LNCaP clone FGC (cell line): Measurements from ENCODE around the gene GALNT1.

ENCODE experiments used
- DNase-seq: peaks from one replicate; pipeline ENCODE4 v3.0.0-alpha.2; 2011; ENCODE audit warnings: low read depth
- H3K4me3 ChIP-seq: 2 replicates; pipeline ENCODE4 v1.5.1; 2011; ENCODE audit warnings: mild to moderate bottlenecking, low read depth, low read length, control low read depth
- TF ChIP-seq, protein P1 (sequence below): IDR thresholded peaks from 2 replicates; pipeline ENCODE4 v1.5.1; 2012; ENCODE audit warnings: mild to moderate bottlenecking; ENCODE audit not compliant: control insufficient read depth, insufficient read depth; ENCODE audit errors: extremely low read depth

GALNT1 gene

DNA sequence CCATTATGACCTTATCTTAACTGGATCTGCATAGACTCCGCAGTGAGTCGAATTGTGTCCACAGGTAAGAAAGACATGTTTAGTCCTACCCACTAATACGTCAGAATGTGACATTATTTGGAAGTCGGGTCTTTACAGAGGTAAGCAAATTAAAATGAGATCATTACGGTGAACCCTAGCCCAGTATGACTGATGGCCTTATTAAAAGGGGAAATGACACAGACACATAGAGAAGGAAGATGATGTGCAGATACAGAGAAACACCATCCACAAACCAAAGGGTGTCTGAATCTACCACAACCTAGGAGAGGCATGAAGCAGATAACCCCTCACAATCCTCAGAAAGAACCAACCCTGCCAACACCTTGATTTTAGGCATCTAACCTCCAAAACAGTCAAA, 135.6 kb downstream of the GALNT1 start:
- no peak for DNase-seq
- TF ChIP-seq, protein P1, sequence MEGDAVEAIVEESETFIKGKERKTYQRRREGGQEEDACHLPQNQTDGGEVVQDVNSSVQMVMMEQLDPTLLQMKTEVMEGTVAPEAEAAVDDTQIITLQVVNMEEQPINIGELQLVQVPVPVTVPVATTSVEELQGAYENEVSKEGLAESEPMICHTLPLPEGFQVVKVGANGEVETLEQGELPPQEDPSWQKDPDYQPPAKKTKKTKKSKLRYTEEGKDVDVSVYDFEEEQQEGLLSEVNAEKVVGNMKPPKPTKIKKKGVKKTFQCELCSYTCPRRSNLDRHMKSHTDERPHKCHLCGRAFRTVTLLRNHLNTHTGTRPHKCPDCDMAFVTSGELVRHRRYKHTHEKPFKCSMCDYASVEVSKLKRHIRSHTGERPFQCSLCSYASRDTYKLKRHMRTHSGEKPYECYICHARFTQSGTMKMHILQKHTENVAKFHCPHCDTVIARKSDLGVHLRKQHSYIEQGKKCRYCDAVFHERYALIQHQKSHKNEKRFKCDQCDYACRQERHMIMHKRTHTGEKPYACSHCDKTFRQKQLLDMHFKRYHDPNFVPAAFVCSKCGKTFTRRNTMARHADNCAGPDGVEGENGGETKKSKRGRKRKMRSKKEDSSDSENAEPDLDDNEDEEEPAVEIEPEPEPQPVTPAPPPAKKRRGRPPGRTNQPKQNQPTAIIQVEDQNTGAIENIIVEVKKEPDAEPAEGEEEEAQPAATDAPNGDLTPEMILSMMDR = no peak
- no peak overlapping the region for H3K4me3 ChIP-seq

DNA sequence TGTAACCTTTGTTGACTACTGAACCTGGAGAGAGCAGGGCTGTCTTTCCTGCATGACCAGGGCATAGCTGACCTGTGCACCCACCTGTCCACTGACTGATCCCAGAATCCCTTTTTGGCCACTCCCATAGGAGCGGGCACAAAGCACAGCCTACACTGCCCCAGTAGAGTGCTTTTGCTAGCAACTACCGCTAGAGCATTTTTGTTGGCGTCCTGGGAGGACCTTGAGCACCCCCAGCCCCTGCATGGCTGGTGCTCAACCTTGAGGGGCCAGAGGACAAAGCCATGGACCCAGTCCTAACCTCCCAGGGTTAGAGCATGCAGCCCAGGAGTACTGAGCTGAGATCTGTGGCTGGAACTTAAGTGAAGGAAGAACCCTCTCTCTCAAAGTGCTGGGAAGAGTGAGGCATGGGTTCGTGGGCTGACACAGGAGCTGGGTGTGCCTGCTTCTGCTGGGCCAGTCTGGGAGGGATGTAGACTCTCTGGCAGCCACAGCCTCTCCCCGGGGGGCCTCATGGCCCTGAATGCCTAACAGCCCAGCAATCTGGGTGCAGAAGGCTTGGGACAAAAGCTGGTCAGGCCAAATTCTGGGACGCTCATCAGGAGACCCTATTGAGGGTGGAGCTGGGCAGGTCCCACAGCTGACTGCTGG, 140.0 kb downstream of the GALNT1 start:
- no peak for DNase-seq
- no peak overlapping the region for H3K4me3 ChIP-seq
- TF ChIP-seq, protein P1 = no peak

DNA sequence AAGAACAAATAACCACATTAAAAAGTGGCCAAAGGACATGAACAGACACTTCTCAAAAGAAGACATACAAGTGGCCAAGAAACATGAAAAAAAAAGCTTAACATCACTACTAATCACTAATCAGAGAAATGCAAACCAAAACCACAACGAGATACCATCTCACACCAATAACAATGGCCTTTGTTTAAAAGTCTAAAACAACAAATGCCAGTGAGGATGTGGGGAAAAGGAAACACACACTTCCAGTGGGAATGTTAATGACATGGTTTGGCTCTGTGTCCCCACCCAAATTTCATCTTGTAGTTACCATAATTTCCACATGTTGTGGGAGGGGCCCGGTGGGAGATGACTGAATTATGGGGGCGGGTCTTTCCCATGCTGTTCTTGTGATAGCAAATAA, 147.1 kb downstream of the GALNT1 start:
- H3K4me3 ChIP-seq = no peak overlapping the region
- TF ChIP-seq, protein P1 = no peak
- DNase-seq = no peak

DNA sequence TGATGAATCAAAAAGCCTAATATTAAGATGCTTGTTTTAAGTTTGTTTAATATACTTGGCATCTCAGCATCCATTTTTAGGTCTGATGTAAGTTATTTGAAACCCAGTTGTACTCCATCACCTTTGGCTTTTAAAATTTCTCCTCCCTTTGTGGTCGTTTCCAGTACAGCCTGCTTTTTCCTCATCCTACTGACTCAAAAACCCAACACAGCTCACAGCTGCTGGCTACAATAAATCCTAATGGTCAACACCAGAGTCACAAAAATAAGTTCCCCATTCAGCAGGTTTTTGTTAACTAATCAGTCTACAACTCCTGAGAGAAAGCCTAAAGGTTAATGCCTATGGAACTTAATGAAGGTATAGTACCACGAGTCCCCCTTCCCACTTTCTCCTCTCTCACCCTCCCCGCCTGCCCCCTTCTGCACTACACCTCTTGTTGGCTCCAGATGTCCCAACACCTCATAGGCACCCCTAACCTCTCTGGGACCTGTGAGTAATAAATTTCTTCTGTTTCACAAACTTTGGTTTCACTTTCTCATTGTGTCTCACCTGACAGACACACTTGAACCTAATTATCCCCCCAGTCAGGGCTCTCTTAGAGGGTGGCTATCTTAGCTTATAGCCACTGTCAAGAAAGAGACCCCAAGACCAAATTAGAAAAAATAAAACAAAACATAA, 148.6 kb downstream of the GALNT1 start:
- TF ChIP-seq, protein P1 = no peak
- no peak for DNase-seq
- H3K4me3 ChIP-seq = no peak overlapping the region

DNA sequence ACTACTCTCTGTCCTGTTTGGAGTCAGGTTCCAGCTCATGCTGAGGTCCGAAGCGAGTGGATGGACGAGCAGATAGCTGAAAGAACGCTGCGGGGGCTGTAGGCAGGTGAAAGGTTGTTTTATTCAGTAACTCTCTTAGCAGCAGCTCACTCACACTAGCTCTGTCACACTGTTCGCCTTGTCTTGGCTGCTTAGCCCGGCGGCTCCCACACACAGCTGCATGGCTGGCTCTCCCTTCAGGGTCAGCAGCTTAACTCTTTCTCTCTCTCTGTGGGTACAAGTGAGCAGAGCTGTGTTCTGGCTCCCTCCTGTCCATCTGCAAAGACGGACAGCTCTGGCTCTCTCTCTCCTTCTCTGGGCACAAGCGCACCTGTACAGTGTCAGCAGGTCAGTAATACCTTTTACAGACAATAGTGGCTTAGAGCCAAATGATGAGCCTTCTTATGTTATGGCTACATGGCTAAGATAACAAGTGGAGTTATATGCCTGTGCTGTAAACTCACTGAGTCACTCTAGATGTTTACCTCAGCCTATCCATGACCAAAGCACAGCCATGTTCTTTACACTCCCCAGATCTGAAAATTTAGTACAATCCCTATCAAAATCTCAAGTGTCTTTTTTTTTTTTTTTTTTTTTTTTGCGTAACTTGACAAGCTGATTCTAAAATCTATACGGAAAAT, 149.3 kb downstream of the GALNT1 start:
- TF ChIP-seq, protein P1 = no peak

DNA sequence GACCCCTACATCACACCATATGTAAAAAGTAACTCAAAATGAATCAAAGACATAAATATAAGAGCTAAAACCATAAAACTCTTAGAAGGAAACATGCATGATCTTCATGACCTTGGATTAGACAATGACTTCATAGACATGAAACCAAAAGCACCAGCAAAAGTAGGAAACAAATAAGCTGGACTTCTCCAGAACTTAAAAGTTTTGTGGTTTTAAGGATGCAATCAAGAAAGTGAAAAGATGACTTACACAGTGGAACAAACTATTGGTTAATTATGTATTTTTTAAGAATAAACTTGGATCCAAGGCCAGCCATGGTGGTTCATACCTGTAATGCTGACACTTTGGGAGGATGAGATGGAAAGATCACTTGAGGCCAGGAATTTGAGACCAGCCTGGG, 150.2 kb downstream of the GALNT1 start:
- no peak for DNase-seq
- no peak overlapping the region for H3K4me3 ChIP-seq

More for the DNA sequence above, 149.3 kb downstream of the GALNT1 start:
- no peak overlapping the region for H3K4me3 ChIP-seq
- DNase-seq = no peak

More for the DNA sequence above, 150.2 kb downstream of the GALNT1 start:
- TF ChIP-seq, protein P1 = no peak
